NCI-H526 (cell line): ENCODE results near the gene GDPD3.
"Not testable (repeated sequence)": the region's sequence is repeated elsewhere in the genome, so short reads cannot be mapped to it uniquely, and the experiment has no call there.

ENCODE experiments used
- DNase-seq, 2 experiments: peaks; one replicate each; lab custom pipeline; 2025; lab: John Stamatoyannopoulos, UW

Gene GDPD3

GRCh38 chr16:30124985-30125379 lies 11.6 kb upstream of the GDPD3 start:
- DNase-seq, result no peak

- DNase-seq, result peak in 1 of 2 experiments; percentile 74
Measured at GRCh38 chr16:30122604-30123160, 9.3 kb upstream of the GDPD3 start.

GRCh38 chr16:30121741-30122571 lies 8.6 kb upstream of the GDPD3 start:
- no peak for DNase-seq

- no peak for DNase-seq
Measured at GRCh38 chr16:30120340-30121105, 7.2 kb upstream of the GDPD3 start.

- DNase-seq, result no peak
Measured at GRCh38 chr16:30119428-30119827, 6.1 kb upstream of the GDPD3 start.

- no peak for DNase-seq
Measured at GRCh38 chr16:30117768-30118167, 4.4 kb upstream of the GDPD3 start.

GRCh38 chr16:30116291-30117207 lies 3.2 kb upstream of the GDPD3 start:
- DNase-seq, result no peak

GRCh38 chr16:30115238-30115637 lies 1.9 kb upstream of the GDPD3 start:
- DNase-seq, result no peak

- DNase-seq, result not testable (repeated sequence)
Measured at GRCh38 chr16:30114833-30115232, 1.5 kb upstream of the GDPD3 start.

GRCh38 chr16:30114411-30114810 lies 1.1 kb upstream of the GDPD3 start:
- no peak for DNase-seq

GRCh38 chr16:30113711-30114333 lies 485 bp upstream of the GDPD3 start:
- DNase-seq, result no peak

- DNase-seq, result peak in 1 of 2 experiments; percentile 51
Measured at GRCh38 chr16:30112197-30113030, 923 bp downstream of the GDPD3 start.

GRCh38 chr16:30110661-30111060 lies 2.7 kb downstream of the GDPD3 start:
- DNase-seq, result no peak

GRCh38 chr16:30108059-30108850 lies 5.1 kb downstream of the GDPD3 start:
- DNase-seq, result no peak

GRCh38 chr16:30104492-30104891 lies 8.8 kb downstream of the GDPD3 start:
- no peak for DNase-seq

GRCh38 chr16:30104090-30104489 lies 9.2 kb downstream of the GDPD3 start:
- no peak for DNase-seq

GRCh38 chr16:30096862-30097563 lies 16.3 kb downstream of the GDPD3 start:
- DNase-seq, result no peak

GRCh38 chr16:30096105-30096861 lies 17.1 kb downstream of the GDPD3 start, which contains the start of gene YPEL3:
TSS of gene YPEL3 (minus strand) at chr16:30096213. CDS start at chr16:30095482, 731 bp downstream.
- DNase-seq, result peak; percentile 55 to 94
